Measurements from ENCODE around the gene UGT1A8. TPM values are rescaled to one million over a fixed set of nuclear protein-coding genes. Genes with fewer than 3 reads are reported as not detected.
"Not testable (repeated sequence)": the region's sequence is repeated elsewhere in the genome, so short reads cannot be mapped to it uniquely, and the experiment has no call there.

Gene UGT1A8
- total RNA-seq, 5 donors from 2014 or later (not counting 1 experiment from before 2014, with no cell fraction given): not detected

DNA sequence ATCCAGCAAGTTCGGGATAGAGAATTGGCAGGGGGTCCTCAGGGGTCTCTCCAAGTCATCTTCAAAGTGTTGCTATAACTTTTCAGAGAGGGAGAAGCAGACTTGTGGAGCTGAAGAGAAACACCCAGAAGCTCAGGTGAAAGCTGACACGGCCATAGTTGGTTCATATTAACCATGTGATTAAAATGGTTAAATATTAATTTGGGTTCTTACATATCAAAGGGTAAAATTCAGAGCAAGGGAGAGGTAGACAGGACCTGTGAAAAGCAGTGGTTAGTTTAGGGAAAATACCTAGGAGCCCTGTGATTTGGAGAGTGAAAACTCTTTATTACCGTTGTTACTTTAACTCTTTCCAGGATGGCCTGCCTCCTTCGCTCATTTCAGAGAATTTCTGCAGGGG lies 75.2 kb downstream of the UGT1A8 start, which contains the start of gene UGT1A6:
UGT1A6 (plus strand) TSS at position 243 of the 400 bp plus-strand sequence; CDS start at position 358, 115 bp downstream.
- Mint-ChIP-seq H3K4me3 (no peak within 1 kb of the TSS), H3K27ac (no peak within 1 kb of the TSS), H3K9me3 (no peaks in the 10 kb centered on the region), H3K36me3 (no peaks in the 10 kb centered on the region), H3K27me3 (peaks cover 4 to 9% of the 10 kb centered on the region in 2 donors), H3K4me1 (no peaks in the 10 kb centered on the region)
- H3K36me3 ChIP-seq (ENCODE audit: control insufficient read depth in 2 of 2, extremely low read depth in 1 of 2, insufficient read depth in 1 of 2, low read length in 1 of 2): no peaks in the 10 kb centered on the region
- peaks cover 0 to 5% of the 10 kb centered on the region in 2 experiments for H3K27me3 ChIP-seq (replicated peaks in 1 of 2; ENCODE audit: control insufficient read depth in 2 of 2, extremely low read depth in 1 of 2, insufficient read depth in 2 of 2, low read length in 1 of 2)
- DNase-seq: no peak
- POLR2A ChIA-PET: no interaction called here
- H3K9me3 ChIP-seq: no peaks in the 10 kb centered on the region
- no peaks in the 10 kb centered on the region for H3K4me1 ChIP-seq (ENCODE audit: control insufficient read depth in 1 of 2, extremely low read depth in 1 of 2, insufficient read depth in 2 of 2, low read length in 2 of 2)
- no peak for ATAC-seq (replicated peaks in 1 of 4)
- H3K27ac ChIP-seq (ENCODE audit: low read length): no peak within 1 kb of the TSS
- H3K4me3 ChIP-seq (ENCODE audit: control insufficient read depth in 1 of 2, extremely low read depth in 1 of 2, low read length in 1 of 2): no peak within 1 kb of the TSS
- WGBS (ENCODE audit: insufficient coverage): 70% methylated on average over 4 of the region's 4 CpGs
- CTCF ChIA-PET: no interaction called here

DNA sequence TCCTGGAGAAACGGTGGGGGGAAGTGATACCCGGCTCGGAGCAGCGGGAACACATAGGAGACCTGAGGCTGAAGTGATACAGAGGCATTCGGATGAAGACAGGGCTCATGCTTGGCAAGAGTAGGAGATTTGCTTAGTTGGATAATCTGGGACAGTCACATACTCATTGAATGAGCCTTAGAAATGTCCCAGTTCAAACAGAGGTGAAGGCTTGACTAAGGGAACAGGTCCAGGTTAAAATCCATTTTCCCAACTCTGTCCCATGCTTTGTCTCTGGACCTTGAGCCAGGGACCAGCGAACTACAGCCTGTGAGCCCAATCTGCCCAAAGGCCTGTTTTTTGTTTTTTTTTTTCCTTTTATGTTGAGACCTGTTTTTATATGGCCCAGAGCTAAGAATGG lies 76.5 kb downstream of the UGT1A8 start:
- Mint-ChIP-seq H3K9me3 (no peaks in the 10 kb centered on the region), H3K27me3 (peaks cover 0 to 12% of the 10 kb centered on the region in 2 donors), H3K36me3 (no peaks in the 10 kb centered on the region), H3K27ac (no peak overlapping the region), H3K4me1 (no peaks in the 10 kb centered on the region), H3K4me3 (no peak overlapping the region)
- POLR2A ChIA-PET: no interaction called here
- ATAC-seq (replicated peaks in 1 of 4) (no peak), DNase-seq (no peak)
- no peak overlapping the region for H3K27ac ChIP-seq (ENCODE audit: low read length)
- H3K4me3 ChIP-seq (ENCODE audit: control insufficient read depth in 1 of 2, extremely low read depth in 1 of 2, low read length in 1 of 2): no peak overlapping the region
- H3K4me1 ChIP-seq (ENCODE audit: control insufficient read depth in 1 of 2, extremely low read depth in 1 of 2, insufficient read depth in 2 of 2, low read length in 2 of 2): no peaks in the 10 kb centered on the region
- 100% methylated on average over 1 of the region's 6 CpGs for WGBS (ENCODE audit: insufficient coverage)
- peaks cover 0 to 5% of the 10 kb centered on the region in 2 experiments for H3K27me3 ChIP-seq (replicated peaks in 1 of 2; ENCODE audit: control insufficient read depth in 2 of 2, extremely low read depth in 1 of 2, insufficient read depth in 2 of 2, low read length in 1 of 2)
- H3K36me3 ChIP-seq (ENCODE audit: control insufficient read depth in 2 of 2, extremely low read depth in 1 of 2, insufficient read depth in 1 of 2, low read length in 1 of 2): no peaks in the 10 kb centered on the region
- H3K9me3 ChIP-seq: no peaks in the 10 kb centered on the region
- CTCF ChIA-PET: no interaction called here

DNA sequence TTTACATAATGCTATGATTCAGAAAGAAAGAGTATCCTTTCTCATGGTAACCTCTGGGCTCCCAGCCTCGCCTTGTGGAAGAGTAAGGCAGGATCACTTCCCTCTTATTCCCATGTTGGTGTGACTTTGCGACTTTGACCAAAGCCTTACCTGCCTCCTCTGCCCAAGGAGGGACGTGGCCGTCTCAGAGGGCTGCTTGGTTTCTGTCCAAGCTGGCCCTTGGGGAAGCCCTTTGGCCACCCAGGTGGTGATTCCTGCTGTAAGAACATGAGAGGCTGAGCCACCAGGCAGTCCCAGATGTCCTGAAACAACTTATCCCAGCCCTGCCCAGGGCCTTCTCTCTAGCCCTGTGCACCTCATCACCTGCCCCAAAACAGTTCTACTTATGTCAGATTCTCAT lies 81.3 kb downstream of the UGT1A8 start:
- ATAC-seq (replicated peaks in 1 of 4) (no peak), DNase-seq (no peak)
- no peaks in the 10 kb centered on the region for H3K4me1 Mint-ChIP-seq
- no peaks in the 10 kb centered on the region for H3K9me3 ChIP-seq
- H3K27me3 ChIP-seq (replicated peaks in 1 of 2; ENCODE audit: control insufficient read depth in 2 of 2, extremely low read depth in 1 of 2, insufficient read depth in 2 of 2, low read length in 1 of 2): peaks cover 0 to under 1% of the 10 kb centered on the region in 2 experiments
- no peak overlapping the region for H3K27ac Mint-ChIP-seq
- H3K27ac ChIP-seq (ENCODE audit: low read length): no peak overlapping the region
- H3K36me3 Mint-ChIP-seq: no peaks in the 10 kb centered on the region
- H3K36me3 ChIP-seq (ENCODE audit: control insufficient read depth in 2 of 2, extremely low read depth in 1 of 2, insufficient read depth in 1 of 2, low read length in 1 of 2): no peaks in the 10 kb centered on the region
- no peak overlapping the region for H3K4me3 ChIP-seq (ENCODE audit: control insufficient read depth in 1 of 2, extremely low read depth in 1 of 2, low read length in 1 of 2)
- no peak overlapping the region for H3K4me3 Mint-ChIP-seq
- H3K9me3 Mint-ChIP-seq: peaks cover 0 to under 1% (median 0%) of the 10 kb centered on the region in 3 donors
- no peaks in the 10 kb centered on the region for H3K4me1 ChIP-seq (ENCODE audit: control insufficient read depth in 1 of 2, extremely low read depth in 1 of 2, insufficient read depth in 2 of 2, low read length in 2 of 2)
- 93% methylated on average over 3 of the region's 4 CpGs for WGBS (ENCODE audit: insufficient coverage)
- ChIA-PET CTCF (no interaction called here), POLR2A (no interaction called here)
- peaks cover 0 to 12% of the 10 kb centered on the region in 2 donors for H3K27me3 Mint-ChIP-seq

DNA sequence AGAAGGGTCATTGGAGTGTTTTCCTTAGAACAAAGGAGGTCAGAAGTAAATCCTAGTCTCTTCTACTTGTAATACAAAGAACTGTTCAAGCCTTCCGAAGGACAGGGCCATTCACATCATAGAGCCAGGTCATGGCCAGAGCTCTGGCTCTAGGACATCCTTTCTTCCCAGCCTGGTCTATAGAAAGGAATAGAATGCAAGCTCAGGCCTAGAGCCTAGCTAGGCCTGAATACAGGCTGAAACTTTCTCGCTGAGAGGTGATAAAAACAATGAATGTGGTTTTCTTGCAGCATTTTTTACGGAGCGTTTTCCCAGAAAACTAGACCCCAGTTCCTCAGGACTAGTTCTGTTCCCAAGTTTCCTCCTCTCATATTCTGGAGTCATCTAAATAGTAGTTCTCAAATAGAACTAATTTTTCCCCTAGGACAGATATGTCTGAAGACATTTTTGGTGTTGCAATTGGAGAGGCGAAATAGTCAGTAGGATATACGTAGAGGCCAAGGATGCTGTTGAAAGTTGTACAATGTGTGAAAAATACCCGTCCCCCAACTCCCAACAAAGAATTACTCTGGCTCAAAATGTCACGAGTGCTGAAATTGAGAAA lies 82.1 kb downstream of the UGT1A8 start:
- ChIA-PET POLR2A (no interaction called here), CTCF (no interaction called here)
- DNase-seq: no peak
- Mint-ChIP-seq H3K27me3 (peaks cover 0 to 16% of the 10 kb centered on the region in 2 donors), H3K9me3 (peaks cover 0 to 6% (median 0%) of the 10 kb centered on the region in 3 donors), H3K27ac (no peak overlapping the region), H3K36me3 (no peaks in the 10 kb centered on the region), H3K4me1 (no peaks in the 10 kb centered on the region), H3K4me3 (no peak overlapping the region)
- no peak for ATAC-seq (replicated peaks in 1 of 4)
- 50% methylated on average over 1 of the region's 8 CpGs for WGBS (ENCODE audit: insufficient coverage)
- Histone ChIP-seq H3K9me3 (no peaks in the 10 kb centered on the region), H3K4me1 (ENCODE audit: control insufficient read depth in 1 of 2, extremely low read depth in 1 of 2, insufficient read depth in 2 of 2, low read length in 2 of 2) (no peaks in the 10 kb centered on the region), H3K4me3 (ENCODE audit: control insufficient read depth in 1 of 2, extremely low read depth in 1 of 2, low read length in 1 of 2) (no peak overlapping the region), H3K27ac (ENCODE audit: low read length) (no peak overlapping the region), H3K36me3 (ENCODE audit: control insufficient read depth in 2 of 2, extremely low read depth in 1 of 2, insufficient read depth in 1 of 2, low read length in 1 of 2) (no peaks in the 10 kb centered on the region), H3K27me3 (replicated peaks in 1 of 2; ENCODE audit: control insufficient read depth in 2 of 2, extremely low read depth in 1 of 2, insufficient read depth in 2 of 2, low read length in 1 of 2) (peaks cover 0 to 3% of the 10 kb centered on the region in 2 experiments)

DNA sequence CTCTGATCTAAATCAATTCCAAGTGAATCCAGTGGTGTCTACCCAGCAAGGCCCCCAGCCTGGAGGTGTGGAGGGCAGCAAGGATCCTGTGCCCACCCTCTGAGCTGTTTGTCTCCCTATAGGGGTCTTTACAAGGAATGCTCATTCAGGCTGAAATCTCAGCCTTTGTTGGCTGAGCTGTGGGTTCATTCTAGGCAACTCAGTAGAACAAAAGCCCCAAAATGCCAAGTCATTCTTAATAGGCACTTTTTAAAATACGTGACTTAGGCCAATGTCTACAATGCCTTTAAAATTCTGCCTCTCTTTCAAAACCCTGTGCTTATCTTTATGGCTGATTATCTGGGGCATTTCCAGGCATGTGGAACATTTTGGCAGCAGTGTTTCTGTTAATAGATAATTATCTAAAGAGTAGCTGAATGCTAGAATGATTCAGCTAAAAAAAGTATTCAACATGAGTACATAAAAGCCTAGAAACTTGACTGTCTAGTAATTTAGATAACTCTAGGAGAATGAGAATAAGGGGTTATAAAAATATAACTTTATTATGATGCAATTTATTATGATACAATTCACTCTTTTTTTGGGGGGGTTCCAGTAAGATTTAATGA lies 82.7 kb downstream of the UGT1A8 start:
- H3K4me3 Mint-ChIP-seq: no peak overlapping the region
- Histone ChIP-seq H3K9me3 (no peaks in the 10 kb centered on the region), H3K4me3 (ENCODE audit: control insufficient read depth in 1 of 2, extremely low read depth in 1 of 2, low read length in 1 of 2) (no peak overlapping the region), H3K4me1 (ENCODE audit: control insufficient read depth in 1 of 2, extremely low read depth in 1 of 2, insufficient read depth in 2 of 2, low read length in 2 of 2) (no peaks in the 10 kb centered on the region), H3K27me3 (replicated peaks in 1 of 2; ENCODE audit: control insufficient read depth in 2 of 2, extremely low read depth in 1 of 2, insufficient read depth in 2 of 2, low read length in 1 of 2) (peaks cover 0 to 5% of the 10 kb centered on the region in 2 experiments), H3K36me3 (ENCODE audit: control insufficient read depth in 2 of 2, extremely low read depth in 1 of 2, insufficient read depth in 1 of 2, low read length in 1 of 2) (no peaks in the 10 kb centered on the region), H3K27ac (ENCODE audit: low read length) (no peak overlapping the region)
- H3K27me3 Mint-ChIP-seq: peaks cover 0 to 16% of the 10 kb centered on the region in 2 donors
- no CpG with 5 or more reads among the region's 1 CpG for WGBS (ENCODE audit: insufficient coverage)
- H3K9me3 Mint-ChIP-seq: peaks cover 0 to 6% (median 0%) of the 10 kb centered on the region in 3 donors
- CTCF ChIA-PET: no interaction called here
- H3K4me1 Mint-ChIP-seq: no peaks in the 10 kb centered on the region
- DNase-seq (no peak), ATAC-seq (replicated peaks in 1 of 4) (no peak)
- no peak overlapping the region for H3K27ac Mint-ChIP-seq
- no peaks in the 10 kb centered on the region for H3K36me3 Mint-ChIP-seq
- POLR2A ChIA-PET: no interaction called here

DNA sequence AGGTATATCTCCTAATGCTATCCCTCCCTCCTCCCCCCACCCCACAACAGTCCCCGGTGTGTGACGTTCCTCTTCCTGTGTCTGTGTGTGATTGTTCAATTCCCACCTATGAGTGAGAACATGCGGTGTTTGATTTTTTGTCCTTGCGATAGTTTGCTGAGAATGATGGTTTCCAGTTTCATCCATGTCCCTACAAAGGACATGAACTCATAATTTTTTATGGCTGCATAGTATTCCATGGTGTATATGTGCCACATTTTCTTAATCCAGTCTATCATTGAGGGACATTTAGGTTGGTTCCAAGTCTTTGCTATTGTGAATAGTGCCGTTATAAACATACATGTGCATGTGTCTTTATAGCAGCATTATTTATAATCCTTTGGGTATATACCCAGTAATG lies 83.4 kb downstream of the UGT1A8 start:
- H3K4me3 ChIP-seq (ENCODE audit: control insufficient read depth in 1 of 2, extremely low read depth in 1 of 2, low read length in 1 of 2); H3K36me3 Mint-ChIP-seq; POLR2A ChIA-PET; CTCF ChIA-PET; H3K9me3 ChIP-seq; H3K4me3 Mint-ChIP-seq; H3K27ac ChIP-seq (ENCODE audit: low read length); H3K4me1 ChIP-seq (ENCODE audit: control insufficient read depth in 1 of 2, extremely low read depth in 1 of 2, insufficient read depth in 2 of 2, low read length in 2 of 2); H3K9me3 Mint-ChIP-seq; H3K4me1 Mint-ChIP-seq; H3K27me3 ChIP-seq (replicated peaks in 1 of 2; ENCODE audit: control insufficient read depth in 2 of 2, extremely low read depth in 1 of 2, insufficient read depth in 2 of 2, low read length in 1 of 2); H3K36me3 ChIP-seq (ENCODE audit: control insufficient read depth in 2 of 2, extremely low read depth in 1 of 2, insufficient read depth in 1 of 2, low read length in 1 of 2); H3K27ac Mint-ChIP-seq; DNase-seq; ATAC-seq (replicated peaks in 1 of 4): not testable (repeated sequence)
- WGBS (ENCODE audit: insufficient coverage): no CpG with 5 or more reads among the region's 5 CpGs
- H3K27me3 Mint-ChIP-seq: peaks cover 0 to 19% of the 10 kb centered on the region in 2 donors

All from T-cell (primary cell).